GM20000 (cell line): ENCODE measurements around the gene PLLP.

Experiments used
- DNase-seq: peaks from one replicate; pipeline ENCODE4 v3.0.0; 2012; ENCODE audit warnings: low spot score
- TF ChIP-seq, protein P1 (sequence below): IDR thresholded peaks from 2 replicates; pipeline ENCODE4 v1.5.1; 2012; ENCODE audit warnings: mild to moderate bottlenecking, control low read depth; ENCODE audit errors: extremely low read depth, missing control alignments

PLLP gene

DNA sequence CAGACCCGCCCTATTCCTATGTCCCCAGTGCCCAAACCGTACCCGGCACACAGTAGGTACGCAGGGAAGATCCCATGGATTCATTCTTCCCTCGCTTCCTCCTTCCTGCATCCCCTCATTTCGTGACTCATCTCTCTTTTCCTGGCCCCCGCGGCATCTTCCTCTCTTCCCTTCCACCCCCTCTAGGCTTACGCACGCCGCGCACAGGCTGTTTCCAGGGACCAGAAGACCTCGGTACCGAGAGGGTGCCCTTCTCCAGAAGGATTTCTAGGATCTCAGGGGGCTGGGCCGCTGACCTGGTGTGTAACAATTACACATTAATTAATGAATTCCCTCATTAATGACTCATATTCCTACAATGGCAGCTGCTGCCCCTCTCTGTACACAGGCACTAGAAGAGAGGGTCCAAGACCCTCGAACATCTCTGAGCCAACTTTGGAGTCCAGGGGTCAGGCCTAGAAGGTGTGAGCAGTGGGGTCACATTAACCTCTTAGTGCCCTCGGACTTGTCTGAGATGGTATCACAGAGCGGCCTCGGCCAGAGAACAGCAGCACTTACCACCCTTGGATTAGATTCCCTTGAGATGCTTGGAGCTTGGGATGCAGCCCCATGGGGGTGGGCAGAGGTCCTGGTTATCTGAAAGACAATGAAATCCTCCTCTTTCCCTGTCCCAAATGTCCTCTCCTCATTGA, 16.8 kb upstream of the PLLP start:
- TF ChIP-seq, protein P1, sequence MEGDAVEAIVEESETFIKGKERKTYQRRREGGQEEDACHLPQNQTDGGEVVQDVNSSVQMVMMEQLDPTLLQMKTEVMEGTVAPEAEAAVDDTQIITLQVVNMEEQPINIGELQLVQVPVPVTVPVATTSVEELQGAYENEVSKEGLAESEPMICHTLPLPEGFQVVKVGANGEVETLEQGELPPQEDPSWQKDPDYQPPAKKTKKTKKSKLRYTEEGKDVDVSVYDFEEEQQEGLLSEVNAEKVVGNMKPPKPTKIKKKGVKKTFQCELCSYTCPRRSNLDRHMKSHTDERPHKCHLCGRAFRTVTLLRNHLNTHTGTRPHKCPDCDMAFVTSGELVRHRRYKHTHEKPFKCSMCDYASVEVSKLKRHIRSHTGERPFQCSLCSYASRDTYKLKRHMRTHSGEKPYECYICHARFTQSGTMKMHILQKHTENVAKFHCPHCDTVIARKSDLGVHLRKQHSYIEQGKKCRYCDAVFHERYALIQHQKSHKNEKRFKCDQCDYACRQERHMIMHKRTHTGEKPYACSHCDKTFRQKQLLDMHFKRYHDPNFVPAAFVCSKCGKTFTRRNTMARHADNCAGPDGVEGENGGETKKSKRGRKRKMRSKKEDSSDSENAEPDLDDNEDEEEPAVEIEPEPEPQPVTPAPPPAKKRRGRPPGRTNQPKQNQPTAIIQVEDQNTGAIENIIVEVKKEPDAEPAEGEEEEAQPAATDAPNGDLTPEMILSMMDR = no peak
- DNase-seq = no peak

DNA sequence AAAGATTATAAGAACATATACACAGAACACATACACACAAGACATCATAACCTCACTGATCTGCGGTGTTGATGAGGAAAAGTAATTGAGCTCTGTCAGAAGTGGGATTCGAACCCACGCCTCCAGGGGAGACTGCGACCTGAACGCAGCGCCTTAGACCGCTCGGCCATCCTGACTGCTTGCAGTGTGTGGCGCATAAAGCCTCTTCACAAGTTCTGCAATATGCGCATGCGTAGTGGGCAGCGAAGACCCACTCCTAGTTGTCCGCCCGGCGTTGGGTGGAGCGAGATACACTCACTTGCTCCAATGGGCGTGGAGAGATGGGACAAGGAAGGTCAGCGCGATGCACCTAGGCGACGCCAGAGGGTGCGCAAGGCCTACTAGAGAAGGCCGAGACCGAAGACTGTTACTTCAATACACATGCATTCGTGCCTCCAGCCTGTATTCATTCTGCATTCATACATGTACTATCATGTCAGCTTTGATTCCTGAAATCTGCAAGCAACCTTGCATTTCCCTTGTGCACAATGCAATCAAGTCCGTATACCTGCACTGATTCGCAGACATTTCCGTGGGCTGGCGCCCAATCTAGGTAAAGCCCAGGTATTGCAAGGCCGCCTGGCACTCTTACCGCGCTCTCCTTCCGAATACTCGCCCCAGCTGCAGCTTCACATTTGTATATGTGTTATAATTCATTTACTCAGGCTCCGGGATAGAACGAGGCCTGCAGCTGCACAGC, 16.1 kb upstream of the PLLP start:
- TF ChIP-seq, protein P1 = peak; percentile 94

DNA sequence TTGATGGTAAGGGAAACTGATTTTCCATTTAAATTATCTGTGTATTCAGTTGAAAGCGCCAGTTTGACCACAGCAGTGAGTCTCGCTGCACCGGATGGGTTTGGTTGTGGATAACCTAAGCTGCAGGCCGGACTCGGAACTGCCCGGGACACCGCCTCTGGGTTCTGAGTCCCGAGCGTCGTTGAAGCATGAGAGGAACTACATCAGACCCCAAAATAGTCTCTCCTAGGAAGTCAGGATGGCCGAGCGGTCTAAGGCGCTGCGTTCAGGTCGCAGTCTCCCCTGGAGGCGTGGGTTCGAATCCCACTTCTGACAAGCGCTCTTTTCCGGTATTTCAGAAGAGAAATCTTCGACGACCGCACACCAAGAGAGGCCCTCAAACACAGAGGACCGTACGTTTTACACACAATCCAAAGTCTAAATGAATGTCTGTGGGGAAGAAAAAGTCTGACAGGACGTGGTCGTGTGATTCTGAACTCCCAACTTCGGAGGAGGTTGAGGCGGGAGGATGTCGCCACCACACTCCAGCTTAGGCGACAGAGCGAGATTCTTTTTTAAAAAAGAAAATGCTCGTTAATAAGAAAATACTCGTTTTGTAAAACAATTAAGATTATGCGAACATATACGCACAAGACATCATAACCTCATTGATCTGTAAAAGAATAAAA, 15.4 kb upstream of the PLLP start:
- DNase-seq = peak; percentile 76
- TF ChIP-seq, protein P1 = no peak

More for the DNA sequence above, 16.1 kb upstream of the PLLP start:
- DNase-seq = peak; percentile 91

DNA sequence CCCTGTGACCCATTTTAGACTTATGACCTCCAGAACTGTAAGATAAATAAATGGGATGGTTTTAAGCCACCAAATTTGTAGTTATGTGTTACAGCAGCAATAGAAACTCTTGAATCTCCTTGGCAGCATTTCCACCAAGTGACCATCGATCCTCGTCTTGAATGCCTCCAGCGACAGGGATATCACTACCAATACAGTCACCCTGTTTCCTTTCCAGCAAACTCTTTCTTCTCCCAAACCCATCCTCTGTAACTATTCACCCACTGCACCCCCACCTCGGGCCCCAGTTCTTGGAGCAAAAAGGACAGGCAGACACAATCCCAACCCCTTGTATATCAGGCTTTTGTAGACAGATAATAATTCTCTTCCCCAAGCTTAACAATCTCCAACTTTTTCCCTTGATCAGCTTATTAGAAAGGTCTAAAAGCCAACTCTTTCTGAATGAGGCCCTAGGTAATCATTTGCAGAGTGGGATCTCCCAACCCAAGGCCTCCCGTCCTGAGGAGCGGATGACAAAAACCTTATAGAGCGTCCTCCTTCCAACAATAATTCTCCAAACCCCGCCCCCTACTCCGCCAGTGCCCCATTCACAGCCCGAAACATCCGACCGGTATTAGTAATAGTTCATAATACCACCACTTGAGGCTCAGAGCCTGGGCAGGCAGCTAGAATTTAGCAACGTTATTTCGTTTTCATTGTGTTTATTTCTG, 14.7 kb upstream of the PLLP start:
- TF ChIP-seq, protein P1 = no peak
- DNase-seq = no peak

DNA sequence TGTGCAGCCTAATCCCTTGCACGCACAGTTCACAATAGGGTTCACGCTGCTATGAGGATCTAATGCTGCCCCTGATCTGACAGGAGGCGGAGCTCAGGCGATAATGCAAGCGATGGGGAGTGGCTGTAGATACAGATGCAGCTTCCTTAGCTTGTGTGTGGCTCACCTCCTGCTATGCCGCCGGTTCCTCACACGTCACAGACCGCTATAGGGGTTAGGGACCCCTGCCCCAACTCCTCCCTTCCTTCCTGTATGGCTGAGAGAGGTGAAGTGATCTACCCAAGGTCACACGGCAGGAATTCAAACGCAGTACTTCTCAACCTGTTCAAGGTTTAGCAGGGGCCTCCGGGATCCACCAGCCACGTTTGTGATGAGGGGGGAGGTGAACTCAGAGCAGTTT, 13.4 kb upstream of the PLLP start:
- DNase-seq = no peak
- TF ChIP-seq, protein P1 = no peak

DNA sequence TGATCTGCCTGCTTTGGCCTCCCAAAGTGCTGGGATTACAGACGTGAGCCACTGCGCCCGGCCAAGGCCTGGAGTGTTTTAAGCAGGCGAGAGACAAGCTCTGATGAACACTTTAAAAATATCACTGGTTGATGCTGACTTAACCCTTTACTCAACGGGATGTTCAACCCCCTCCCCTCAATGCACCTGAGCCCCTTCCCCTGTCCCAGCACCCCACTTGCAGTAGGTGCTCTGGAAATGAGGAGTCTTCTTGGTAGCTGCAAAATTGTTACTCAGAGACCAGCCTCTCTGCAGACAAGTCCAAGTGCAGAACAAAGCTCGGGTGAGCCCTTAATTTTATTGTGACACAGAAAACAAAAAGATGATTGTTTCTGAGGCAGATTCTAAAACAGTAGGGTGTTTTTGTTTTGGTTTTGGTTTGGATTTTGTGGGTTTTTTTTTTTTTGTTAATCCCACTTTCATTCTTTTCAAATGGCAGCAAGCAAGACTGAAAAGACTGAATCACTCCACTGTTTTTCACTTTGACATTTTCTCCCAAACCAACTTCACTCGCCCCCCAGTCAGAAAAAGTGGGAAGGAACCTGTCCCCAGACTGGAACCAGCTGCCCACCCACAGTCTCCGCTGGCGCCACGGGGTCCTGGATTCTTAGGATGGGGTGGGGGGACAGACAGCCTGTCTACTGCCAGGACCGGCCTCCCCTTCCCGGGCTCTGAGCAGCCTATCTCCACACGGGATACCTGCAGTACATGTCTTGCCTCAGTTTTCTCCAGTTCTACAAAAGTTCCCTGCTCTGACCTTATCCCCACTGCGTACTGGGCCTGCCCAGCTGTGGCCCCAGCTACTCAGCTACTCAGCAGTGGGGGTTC, 5.2 kb upstream of the PLLP start:
- TF ChIP-seq, protein P1 = no peak
- no peak for DNase-seq
